Activated CD4-positive, alpha-beta T cell treated with anti-CD3 and anti-CD28 coated beads, Interleukin-2, amount 50 U/mL, for 48 hours (primary cell): ENCODE results near the gene CACNA1C.

ENCODE experiments used
- DNase-seq, 2 experiments: peaks; one replicate each; pipeline ENCODE4 v3.0.0-alpha.2; 2020

Gene CACNA1C

DNA sequence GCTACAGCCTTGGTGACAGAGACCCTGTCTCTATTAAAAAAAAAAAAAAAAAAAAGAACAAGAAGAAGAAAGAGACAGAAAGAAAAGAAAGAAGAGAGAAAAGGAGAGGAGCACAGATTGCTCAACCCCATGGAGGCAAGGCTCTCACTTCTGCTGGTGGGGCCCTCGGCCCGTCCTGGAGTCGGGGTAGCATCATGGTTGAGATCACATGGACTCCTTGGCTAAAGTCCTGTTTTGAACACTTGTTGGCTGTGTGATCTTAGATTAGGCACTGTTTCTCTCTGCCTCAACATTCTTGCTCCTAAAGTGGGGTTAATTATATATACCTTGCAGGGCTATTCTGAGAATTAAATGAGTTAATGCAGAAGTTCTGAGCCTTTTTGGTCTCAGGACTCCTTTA, 207.7 kb downstream of the CACNA1C start:
- DNase-seq = no peak

DNA sequence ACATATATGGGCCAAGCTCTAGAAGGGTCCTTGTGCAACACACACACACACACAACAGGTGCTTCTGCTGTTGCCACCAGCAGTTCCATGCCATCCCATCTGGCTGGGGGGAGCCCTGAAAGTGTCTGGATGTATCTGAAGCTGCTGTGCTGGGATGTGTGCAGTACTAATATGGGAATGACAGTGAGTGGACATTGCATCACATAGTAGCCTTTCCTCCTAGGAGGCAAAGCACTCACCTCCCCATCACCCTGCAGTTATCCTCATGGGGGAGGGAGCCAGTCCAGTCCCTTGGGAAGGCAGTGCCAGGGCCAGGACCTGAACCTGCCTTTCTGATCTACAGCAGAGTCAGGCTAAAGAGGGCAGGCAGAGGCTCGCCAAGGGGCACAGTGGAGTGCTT, 208.9 kb downstream of the CACNA1C start:
- DNase-seq = no peak

DNA sequence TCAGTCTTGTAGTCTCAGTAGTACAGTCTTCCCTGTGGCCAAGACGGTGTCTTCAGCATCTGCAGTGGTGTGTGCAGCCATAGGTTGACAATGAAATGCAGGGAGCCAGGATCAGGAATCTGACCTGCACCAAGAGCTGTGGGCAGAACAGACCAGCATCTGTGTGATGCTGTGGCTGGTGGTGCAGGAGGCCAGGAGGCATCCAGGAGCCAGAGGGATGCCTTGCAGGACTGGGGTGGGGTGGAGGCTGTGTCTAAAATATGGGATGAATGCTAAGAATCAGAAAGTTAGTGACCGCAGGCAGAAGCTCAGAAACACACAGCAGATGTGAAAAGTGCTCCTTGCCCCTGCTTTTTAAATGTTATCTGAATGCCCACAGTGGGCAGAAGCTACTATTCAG, 209.7 kb downstream of the CACNA1C start:
- DNase-seq = no peak

DNA sequence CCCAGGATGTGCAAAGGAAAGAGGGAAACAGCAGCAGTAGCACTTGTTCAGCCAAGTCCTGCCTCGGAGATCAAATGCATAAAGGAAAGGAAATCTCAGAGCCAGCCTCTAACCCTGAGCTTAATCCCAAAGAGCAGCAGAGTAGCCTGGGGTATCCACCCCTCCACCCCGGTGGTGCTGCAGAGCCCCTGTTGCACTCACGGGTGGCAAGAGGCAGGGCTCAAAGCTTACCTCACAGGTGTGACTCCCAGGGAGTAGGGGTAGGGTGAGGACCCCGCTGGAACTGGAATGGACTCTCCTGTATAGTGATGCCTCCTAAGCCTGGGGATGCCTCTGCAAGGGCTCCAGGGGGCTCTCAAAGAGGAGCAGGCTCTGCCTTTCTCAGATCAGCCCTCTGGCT, 211.1 kb downstream of the CACNA1C start:
- no peak for DNase-seq

DNA sequence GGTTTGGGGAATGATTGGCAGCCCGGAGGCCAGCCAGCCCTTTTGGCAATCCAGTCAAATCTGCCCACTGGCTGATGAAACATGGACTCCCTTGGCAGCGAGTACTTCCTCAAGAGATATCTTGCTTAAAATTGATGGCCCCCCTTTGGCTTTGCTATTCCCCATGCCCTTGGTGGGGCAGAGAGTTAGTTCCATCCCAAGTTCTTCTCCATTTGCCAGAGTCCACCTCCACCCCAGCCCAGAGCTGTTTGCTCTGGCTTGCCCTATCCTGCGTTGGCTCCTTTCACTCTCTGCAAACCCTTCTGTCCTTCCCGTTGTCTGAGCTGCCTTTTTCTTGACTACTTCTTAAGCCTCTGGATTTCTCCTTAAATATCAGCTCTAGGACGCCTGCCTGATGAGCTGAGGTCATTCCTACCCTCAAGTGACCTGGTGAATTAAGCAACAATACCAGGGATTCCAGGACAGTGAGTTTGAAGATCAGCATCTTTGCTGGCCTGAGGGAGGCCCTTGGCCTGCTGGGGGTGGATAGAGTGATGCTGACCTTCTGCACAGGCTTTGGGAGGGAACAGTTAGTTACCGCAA, 212.0 kb downstream of the CACNA1C start:
- no peak for DNase-seq

DNA sequence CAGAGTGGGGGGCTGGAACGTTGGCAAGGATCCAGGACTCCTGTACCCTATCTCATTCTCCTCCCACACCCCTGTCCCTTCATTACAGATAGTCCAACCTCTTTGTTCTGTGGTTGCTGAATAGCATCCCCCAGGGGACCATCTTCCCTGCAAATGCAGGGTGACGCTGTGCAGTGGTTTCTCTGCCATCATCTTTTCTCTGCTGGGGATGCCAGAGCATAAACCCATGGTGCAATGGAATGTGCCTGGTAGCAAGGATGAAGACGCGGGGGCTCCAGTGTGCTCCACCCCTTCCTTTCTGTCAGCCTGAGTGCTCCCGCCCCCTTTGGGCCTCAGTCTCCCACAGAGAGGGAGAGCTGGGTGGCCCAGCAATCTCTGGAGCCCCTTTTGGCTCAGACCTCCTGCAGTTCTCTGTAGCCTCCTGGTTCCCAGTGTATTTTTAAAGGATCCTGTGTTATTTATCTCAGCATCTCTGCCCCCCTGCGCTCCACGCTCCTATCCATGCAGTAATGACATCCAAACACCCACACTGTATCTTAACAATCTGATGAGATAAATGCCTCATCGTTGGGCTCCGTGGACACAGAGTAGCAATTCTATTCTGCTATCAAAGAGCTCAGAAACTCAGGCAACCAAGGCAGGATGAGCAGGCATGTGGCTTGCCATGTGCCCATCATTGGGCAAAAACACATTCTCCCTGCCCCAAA, 212.8 kb downstream of the CACNA1C start:
- no peak for DNase-seq

DNA sequence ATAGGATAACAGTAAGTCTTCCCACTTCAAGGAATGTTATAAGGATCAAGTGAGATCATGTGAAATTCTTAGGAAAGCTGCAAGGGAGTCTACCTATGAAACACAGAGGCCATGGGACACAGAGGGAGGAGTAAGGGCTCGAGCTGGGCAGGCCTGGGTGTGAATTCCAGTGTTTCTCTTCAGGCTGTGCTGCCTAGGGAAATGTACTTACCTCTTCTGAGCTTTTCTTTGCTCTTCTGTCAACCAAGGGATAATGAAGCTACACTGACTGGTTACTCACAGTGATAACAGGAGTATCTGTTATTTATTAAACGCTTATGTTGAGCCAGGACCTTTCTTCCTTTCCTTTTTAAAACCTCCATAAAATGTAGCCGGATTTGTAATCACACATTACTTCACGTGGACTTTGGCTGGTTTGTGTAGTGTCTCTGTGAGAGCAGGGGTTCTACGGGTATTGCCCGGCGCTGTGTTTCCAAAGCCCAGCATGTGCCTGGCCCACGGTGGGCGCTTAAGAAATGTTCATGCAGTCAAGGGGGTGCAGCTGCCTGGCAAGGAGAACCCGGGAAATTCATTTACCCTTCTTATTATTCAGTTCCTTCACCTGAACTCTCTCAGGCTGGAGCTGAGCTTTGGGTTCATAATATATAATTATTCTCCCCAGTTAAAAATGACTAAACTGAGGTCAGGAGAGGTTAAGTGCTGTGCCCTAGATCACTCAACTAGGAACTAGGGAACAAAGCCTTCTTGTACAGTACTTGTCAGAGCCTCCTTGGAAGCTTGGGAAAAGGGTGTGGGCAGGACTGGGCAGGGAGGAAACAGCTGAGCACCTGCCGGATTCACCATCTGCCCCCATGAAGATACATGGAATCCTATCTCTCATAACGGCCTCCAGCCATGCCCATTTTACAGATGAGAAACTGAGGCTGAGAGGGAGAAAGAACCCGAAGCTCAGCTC, 214.2 kb downstream of the CACNA1C start:
- DNase-seq = no peak

DNA sequence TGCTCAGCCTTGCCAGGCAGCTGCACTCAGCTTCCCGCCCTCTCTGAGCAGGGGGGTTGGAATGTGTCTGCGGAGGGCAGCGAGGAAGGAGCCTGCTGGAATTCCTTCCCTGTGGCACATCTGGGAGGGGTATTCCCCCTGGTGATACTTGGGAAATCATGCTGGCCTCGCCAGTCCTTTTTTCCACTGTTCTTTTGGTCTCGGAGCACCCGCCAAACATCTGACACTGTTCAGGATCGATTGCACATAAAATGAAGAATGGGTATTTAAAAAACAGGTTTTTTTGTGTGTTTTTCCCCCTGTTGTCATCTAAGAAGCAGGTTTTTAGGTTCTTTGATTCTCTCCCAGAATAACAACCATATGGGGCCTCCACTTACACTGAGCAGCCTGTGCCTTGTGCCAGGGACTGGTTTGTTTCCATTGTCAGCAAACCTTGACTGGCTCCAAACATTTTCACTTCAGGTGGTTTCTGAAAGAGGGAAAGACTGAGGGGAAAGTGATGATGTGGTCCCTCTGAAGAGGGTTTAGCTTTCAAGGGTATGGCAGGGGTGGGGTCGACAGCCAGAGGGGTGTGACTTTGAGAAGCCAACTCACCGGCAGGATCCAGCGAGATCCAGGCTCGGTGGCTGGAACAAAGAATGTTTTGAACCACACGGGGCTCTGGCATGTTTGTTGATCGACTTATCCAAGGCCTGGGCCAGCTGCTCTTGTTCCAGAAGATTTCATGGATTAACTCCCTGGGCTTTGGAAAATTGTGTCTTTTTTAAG, 215.1 kb downstream of the CACNA1C start:
- DNase-seq = no peak

DNA sequence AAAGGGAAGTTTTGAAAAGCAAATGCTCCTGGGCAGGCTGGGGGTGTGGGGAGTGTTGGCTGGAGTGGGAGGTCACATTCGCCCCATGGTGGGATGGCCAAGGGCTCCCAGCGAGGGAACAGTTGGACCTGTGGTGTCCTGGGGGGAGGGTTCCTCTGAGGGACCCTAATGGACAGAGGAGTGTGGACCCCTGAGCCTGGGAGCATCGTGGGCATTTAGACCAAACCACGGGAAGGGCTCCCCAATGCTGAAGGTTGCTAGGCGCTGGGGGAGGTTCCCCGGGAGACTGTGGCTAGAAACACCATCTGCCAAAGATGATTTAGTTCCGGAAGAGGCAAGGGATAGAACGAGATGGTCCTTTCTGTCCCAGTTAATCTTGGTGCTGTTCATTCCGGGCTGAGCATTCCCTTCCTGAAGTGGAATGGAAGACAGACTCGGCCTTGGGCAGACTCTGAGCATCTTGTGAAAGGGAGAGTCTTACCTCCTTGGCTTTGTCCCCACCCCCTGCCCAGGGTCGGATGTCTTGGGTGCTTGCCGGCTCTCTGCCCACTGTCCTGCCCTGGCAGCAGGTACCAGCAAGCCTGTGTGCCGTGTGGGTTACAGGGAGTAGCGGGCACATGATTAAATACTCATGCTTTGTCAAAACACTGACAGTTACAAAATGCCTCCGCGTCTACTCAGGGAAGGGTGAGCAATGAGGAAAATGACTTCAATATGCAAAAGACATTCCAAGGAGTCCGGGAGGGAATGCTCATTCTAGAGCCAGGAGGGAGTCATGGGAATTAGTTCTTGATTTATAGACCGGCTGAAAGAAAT, 215.9 kb downstream of the CACNA1C start:
- no peak for DNase-seq

DNA sequence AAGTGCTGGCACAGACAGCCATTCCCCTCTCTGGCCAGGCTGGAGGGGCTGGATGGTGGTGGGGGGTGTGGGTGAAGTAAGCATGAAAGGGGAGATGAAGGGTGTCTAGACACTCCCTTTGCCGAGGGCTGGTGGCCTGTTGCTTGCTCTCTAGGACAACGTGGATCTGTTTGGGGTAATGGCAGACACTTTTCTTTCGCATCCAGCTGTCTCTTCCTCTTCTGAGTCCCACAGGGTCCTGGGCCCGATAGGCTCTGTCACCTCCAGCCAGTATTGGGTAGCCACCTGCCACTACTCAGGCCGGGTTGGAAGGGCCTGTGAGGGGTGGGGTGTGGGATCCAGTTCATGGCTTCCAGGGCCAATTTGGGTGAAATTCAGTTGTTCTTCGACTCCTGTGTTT, 218.1 kb downstream of the CACNA1C start:
- DNase-seq = no peak

DNA sequence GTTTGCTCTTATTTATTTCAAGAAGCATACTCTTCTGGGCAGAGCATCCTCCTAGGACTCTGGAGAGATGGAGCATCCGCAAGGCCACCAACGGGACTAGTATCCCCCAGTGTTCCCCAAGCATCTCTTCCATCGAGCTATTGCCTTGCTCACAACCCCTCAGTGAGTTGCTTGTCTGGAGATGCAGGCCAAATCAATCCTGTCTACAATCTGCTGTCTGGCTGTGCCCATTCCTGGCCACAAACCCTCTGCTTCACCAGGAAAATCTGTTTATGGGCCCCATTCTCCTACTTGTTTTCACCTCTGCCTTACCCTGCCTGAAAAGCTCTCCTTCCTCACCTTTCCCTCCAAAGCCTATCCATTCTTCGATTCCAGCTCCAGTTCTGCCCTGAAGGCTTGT, 219.2 kb downstream of the CACNA1C start:
- no peak for DNase-seq

DNA sequence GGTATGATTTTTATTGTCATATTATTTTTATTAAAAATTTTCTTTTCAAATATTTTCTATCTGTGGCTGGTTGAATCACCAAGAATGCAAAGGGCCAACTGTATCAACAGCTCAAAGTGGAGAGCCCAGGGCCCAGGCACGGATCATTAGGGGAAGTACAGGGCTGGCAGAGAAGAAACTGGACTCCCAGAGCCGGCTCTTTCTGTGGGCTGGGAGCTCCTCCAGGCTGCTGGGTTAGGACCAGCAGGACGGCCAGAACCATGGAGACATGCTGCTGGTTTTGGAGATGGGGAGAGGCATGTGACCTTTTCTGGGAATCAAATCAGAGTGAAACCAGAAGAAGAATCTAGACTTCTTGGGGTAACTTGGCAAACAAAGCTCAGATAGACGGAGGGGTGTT, 220.5 kb downstream of the CACNA1C start:
- DNase-seq = no peak

DNA sequence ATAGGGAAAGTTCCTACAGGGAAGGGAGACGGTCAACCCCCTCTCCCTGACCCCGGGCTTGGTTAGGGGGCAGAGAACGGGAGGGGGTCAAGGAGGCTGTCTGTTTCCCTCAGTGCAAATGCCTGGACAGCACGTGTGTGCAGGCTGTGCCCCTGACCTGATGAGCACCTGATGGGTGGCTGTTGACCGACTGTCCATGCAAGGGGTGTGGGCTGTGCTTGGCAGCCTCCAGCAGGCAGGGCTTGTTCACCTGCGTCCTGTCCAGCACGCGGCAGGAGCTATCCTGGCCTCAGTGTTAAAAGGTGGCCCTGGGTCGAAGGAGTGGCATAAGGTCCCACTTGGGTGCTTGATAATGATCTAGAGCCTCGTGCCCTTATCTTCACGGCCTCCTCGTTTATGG, 221.0 kb downstream of the CACNA1C start:
- DNase-seq = no peak

DNA sequence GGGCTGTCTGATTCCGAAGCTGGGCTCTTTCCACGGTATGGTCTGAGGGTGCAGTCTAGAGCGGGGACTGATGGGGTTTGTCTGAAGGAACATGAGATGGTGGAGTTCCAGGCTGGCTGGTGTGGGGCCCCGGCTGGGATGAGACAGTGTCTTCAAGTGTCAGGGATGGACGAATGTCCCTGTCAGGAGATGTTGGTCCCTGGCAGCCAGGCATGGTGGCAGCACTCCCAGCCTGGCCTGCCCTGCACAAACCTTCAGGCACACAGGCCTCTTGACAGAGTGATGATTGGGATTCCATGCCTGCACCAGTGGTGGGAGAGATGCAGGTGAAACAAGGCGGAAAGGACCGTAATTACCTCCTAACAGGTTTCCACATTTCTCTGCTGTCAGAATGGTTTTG, 221.9 kb downstream of the CACNA1C start:
- DNase-seq = no peak

DNA sequence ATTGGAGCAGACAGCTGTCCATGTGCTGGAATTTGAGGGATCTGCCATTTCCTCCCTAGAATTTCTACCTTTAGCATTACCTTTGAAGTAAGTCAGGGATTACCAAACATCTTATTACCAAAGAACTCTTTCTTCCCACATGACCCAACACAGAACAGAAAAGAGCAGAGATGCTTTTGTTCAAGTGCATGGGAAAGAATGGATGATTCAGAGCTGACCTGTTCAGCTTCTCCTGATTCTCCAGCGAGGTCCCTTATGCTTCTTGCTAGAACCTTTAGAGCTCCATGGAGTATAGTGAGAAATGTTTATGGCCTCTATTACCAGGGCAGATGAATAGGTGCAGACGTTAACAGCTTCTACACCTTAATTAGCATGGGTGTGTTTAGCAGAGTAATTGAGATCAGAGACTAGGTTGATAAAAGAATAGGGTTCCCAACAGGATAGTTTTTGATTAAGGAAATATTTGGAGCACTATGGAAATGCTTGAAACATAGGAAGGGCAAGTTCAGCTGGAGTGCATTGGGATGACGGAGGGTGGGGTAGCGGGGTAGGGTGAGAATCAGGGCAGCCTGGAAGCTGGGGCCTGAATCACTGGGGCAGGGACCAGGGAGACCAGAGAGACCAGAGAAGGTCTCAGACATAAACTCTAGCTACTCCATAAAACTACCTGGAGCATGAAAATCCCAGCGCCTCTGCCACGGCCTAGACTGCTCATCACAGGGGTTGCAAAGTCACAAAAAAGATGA, 223.7 kb downstream of the CACNA1C start:
- no peak for DNase-seq

DNA sequence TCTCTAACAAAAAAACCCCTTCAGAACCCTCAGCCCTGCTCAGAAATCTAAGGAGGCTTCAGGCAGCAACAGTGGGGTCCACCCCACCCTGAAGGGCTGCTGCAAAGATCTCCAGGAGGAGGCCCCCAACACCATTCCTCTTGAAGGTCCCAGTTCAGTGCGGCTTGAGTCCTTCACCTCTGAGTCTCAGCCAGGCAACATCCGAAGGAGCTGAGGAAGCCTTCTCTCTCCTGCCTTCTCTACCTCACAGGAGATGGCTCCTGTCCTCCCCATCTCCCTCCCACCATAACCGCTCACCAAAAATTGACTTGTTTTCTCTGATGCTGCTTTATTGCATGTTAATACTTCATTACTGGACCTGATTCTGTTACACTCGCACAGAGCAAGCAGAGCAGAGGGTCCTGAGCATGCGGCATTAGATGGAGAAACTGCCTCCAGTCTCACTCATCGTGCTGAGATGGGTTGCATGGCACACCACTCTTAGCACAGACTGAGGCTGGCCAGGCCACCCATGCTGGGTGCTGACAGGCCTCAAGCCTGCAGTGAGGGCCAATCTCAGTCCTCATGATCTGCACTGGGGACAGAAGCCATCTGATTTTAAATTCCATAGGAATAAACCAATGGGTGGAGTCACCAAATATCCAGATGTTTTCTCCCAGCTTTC, 224.8 kb downstream of the CACNA1C start:
- no peak for DNase-seq

DNA sequence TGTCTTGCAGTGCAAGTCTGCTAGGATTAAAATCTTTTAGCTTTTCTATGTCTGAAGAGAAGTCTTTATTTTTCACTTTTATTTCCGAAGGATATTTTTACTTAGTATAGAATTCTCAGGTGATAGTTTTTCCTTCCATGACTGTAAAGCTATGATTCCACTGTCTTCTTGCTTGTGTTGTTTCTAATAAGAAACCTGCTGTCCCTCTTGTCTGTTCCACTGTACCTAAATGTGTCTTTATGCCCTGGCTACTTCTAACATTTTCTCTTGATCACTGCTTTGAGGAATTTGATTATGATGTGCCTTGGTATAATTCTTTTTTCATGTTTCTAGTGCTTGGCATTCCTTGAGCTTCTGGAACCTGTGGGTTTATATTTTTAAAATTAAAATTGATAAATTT, 228.7 kb downstream of the CACNA1C start:
- no peak for DNase-seq

DNA sequence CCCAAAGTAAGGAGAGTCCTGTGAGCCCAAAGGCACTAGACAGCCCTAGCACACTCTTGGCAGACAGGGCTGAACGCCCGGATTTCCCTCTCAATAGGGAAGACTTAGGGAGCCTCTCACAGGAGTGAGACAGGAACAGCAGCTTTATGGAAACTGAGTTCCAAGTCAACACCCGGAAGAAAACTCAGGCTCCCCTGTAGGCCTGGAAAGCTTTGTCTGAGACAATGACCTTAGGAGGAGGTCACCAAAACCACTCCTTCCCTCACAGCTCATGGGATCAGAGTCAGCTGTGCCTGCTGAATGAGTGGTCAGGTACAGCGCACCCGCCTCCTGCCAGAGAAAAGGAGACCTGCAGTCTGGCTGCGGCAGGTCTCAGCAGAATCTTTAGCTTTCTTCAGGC, 229.5 kb downstream of the CACNA1C start:
- DNase-seq = no peak

DNA sequence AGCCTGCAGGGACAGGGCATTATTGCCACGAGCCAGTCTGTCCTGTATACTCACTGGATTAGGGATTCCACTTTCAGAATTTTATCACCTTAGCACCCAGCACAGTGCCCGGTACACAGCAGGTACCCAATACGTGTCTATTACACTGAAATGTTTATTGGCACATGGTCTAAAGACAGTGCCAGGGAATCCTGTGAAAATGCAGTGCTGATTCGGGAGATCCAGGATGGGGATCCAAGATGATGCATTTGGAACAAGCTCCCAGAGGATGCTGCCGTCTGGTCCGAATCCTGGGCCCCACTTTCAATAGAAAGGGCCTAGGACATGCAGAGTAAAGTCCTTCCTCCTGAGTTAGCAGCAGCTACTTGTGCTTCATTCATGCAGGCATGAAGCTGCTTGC, 230.7 kb downstream of the CACNA1C start:
- DNase-seq = no peak

DNA sequence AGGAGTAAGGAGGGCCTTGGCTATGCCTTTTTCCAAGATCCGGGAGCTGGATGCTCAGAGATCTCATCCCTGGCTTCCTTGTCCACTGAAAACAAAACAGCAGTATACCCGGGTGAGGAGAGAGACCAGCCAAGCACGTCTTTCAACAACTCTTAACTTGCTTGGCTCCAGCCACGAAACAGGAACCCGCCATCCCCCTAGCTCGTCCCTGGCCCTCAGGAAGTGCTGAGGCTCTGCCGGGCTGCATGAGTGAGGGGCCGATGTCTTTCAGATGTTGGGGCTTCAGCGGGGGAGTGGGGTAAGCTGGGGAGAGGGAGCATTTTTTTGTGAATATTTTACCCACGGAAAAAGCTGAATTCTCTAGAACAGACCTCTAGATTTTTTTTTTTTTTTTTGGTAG, 231.1 kb downstream of the CACNA1C start:
- no peak for DNase-seq

DNA sequence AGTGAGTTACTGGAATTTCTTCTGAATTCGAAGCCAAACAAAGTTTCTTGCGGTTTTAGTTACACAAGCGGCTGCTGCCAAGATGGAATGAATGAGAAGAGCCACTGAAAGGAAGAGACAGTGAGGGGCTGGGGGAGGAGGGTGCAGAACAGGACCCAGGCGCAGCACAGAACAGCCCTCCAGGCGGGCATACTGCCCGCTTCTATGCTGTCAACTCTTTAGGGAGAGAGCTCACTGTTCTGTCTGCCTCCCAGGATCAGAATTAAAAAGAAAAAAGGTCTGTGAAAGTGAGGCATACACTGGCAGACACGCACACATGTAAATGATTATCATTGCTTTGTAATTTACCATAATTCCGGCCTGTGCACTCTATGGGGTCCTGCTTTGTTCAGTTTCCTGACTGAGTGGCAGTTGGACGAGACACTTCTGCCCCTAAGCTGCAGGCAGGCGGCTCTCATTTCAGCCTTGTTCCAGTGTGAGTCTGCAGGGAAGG, 231.6 kb downstream of the CACNA1C start:
- no peak for DNase-seq
